Psoas muscle (tissue), 8 donors: Measurements from ENCODE around the gene RNF149. TPM values are rescaled to one million over a fixed set of nuclear protein-coding genes. Genes with fewer than 3 reads are reported as not detected.

Source experiments
- ATAC-seq, 4 donors: fragments of 200-7000 bp; cut with Tn5 transposase; one replicate each; pipeline ENCODE4 v1.9.1; 2020; ENCODE audit warnings: moderate library complexity in 3 of 4, mild to moderate bottlenecking in 2 of 4
- DNase-seq, 2 donors: peaks; one replicate each; pipeline ENCODE4 v3.0.0-alpha.2; 2020
- H3K27ac ChIP-seq: fragments of 200-600 bp; one replicate; pipeline ENCODE4 v1.8.0; 2022
- H3K27me3 ChIP-seq, 3 donors: fragments of 200-600 bp in 1 of 3; one replicate each; pipeline versions ENCODE4 v1.6.1 to v1.8.0; 2013 to 2022; ENCODE audit warnings: low read length in 2 of 3, mild to moderate bottlenecking in 2 of 3, moderate library complexity in 1 of 3; ENCODE audit not compliant: insufficient read depth in 3 of 3
- H3K36me3 ChIP-seq, 2 donors: fragments of 200-600 bp in 1 of 2; one replicate each; pipeline versions ENCODE4 v1.6.1 to v1.8.0; 2013 to 2022; ENCODE audit warnings: low read depth in 1 of 2, mild to moderate bottlenecking in 1 of 2, moderate library complexity in 1 of 2; ENCODE audit not compliant: insufficient read depth in 1 of 2
- H3K4me1 ChIP-seq: fragments of 200-600 bp; one replicate; pipeline ENCODE4 v1.8.0; 2022
- H3K4me3 ChIP-seq: fragments of 200-600 bp; one replicate; pipeline ENCODE4 v1.8.0; 2022; ENCODE audit warnings: mild to moderate bottlenecking
- H3K9me3 ChIP-seq: fragments of 200-600 bp; one replicate; pipeline ENCODE4 v1.8.0; 2022
- WGBS, 3 donors: extraction: QIAGEN DNeasy Blood & Tissue Kit; methylation state at CpG; one replicate each; pipeline versions ENCODE4 v1.1.6 to v1.1.7; 2013; 5-methylcytosine and 5-hydroxymethylcytosine counted together
- intact Hi-C, 2 donors: fragments of 100-400 bp; cut with DNase I; formaldehyde crosslinking; loops; one replicate each; pipeline versions ENCODE4 v1.11.0 to v1.14.2; 2022
- polyA plus RNA-seq, 3 donors: library from polyadenylated mRNA; stranded (reverse); fragments of 200-250 nt; gene quantifications; one replicate each; pipeline ENCODE4 v1.2.3, GENCODE V29; 2013
- total RNA-seq, 4 donors: library from RNA; stranded (reverse); fragmentation: NEBNext Ultra II Directional in 2 of 4; extraction: Animal tissue kit (Norgen Biotek cat#: 25700) in 2 of 4; gene quantifications; one replicate each; pipeline versions ENCODE4 v1.2.1 to v1.2.4, GENCODE V29; 2021 to 2023
- TF ChIP-seq, protein P1 (sequence below): fragments of 200-600 bp; IDR thresholded peaks from one replicate; pipeline ENCODE4 v1.8.0; 2022; ENCODE audit warnings: antibody characterized with exemption
- donor health status: healthy with polysubstance abuse.
- donor health status: DM: no; HTN: no; CAD: no; lungs with moderate emphysema.
- donor health status: Bipolar disorder and iron deficiency.
- donor health status: healthy.
- donor health status: DM: yes; HTN: yes; CAD: no.
- donor health status: DM: no; HTN: no; CAD: no.
- donor health status: DM: no; HTN: no; CAD: no.
- donor health status: DM: yes; HTN: yes; CAD: no.

RNF149 gene
- total and polyA plus RNA-seq, 7 donors = 10.7 to 23.7 (median 19.2) TPM

GRCh38 chr2:101348883-101349282 is 40.4 kb upstream of the RNF149 start:
- intact Hi-C loops = no loop called here

DNA sequence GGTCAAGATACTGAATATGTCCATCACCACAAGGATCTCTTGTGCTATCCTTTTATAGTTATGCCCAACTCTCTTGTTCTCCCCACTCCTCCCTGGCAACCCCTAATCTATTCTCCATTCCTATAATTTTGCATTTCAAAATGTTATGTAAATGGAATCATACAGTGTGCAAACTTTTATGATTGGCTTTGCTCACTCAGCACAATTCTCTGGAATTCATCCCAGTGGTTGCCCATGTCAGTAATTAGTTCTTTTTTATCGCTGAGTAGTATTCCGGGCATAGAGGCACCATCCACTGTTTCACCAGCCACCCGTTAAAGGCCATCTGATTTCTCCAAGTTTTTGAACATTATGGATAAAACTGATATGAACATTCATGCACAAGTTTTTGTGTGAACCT is 38.4 kb upstream of the RNF149 start:
- TF ChIP-seq, protein P1, sequence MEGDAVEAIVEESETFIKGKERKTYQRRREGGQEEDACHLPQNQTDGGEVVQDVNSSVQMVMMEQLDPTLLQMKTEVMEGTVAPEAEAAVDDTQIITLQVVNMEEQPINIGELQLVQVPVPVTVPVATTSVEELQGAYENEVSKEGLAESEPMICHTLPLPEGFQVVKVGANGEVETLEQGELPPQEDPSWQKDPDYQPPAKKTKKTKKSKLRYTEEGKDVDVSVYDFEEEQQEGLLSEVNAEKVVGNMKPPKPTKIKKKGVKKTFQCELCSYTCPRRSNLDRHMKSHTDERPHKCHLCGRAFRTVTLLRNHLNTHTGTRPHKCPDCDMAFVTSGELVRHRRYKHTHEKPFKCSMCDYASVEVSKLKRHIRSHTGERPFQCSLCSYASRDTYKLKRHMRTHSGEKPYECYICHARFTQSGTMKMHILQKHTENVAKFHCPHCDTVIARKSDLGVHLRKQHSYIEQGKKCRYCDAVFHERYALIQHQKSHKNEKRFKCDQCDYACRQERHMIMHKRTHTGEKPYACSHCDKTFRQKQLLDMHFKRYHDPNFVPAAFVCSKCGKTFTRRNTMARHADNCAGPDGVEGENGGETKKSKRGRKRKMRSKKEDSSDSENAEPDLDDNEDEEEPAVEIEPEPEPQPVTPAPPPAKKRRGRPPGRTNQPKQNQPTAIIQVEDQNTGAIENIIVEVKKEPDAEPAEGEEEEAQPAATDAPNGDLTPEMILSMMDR = no peak
- intact Hi-C loops = no loop called here
- H3K27me3 ChIP-seq = no peaks in the 10 kb centered on the region
- no peak for DNase-seq
- 97 to 99% (median 98%) methylated on average over 3 of the region's 3 CpGs for WGBS, 3 donors
- no peak for ATAC-seq
- H3K36me3 ChIP-seq = no peaks in the 10 kb centered on the region
- H3K4me1 ChIP-seq = no peaks in the 10 kb centered on the region
- H3K4me3 ChIP-seq = no peak overlapping the region
- H3K27ac ChIP-seq = no peak overlapping the region
- no peaks in the 10 kb centered on the region for H3K9me3 ChIP-seq

More at GRCh38 chr2:101348883-101349282, 40.4 kb upstream of the RNF149 start:
- DNase-seq (no peak), ATAC-seq (no peak)
- Histone ChIP-seq H3K4me1 (no peaks in the 10 kb centered on the region), H3K27ac (no peak overlapping the region), H3K4me3 (no peak overlapping the region), H3K27me3 (no peaks in the 10 kb centered on the region), H3K9me3 (no peaks in the 10 kb centered on the region), H3K36me3 (no peaks in the 10 kb centered on the region)
- TF ChIP-seq, protein P1 = no peak
- WGBS, 3 donors = 78 to 93% (median 83%) methylated on average over 1 of the region's 1 CpG

GRCh38 chr2:101344137-101344536 is 35.6 kb upstream of the RNF149 start:
- TF ChIP-seq, protein P1 = no peak
- Histone ChIP-seq H3K27ac (no peak overlapping the region), H3K27me3 (no peaks in the 10 kb centered on the region), H3K9me3 (no peaks in the 10 kb centered on the region), H3K36me3 (no peaks in the 10 kb centered on the region), H3K4me1 (no peaks in the 10 kb centered on the region), H3K4me3 (no peak overlapping the region)
- ATAC-seq (no peak), DNase-seq (no peak)
- intact Hi-C loops = loop anchor here in 1 of 2 donors (5.0 kb wide), 1 partner anchor 488 kb away; no protein-coding TSS in a partner anchor
- 64 to 68% (median 65%) methylated on average over 5 of the region's 5 CpGs for WGBS, 3 donors

- ATAC-seq (no peak), DNase-seq (no peak)
- Histone ChIP-seq H3K27me3 (no peaks in the 10 kb centered on the region), H3K4me1 (no peaks in the 10 kb centered on the region), H3K4me3 (no peak overlapping the region), H3K36me3 (no peaks in the 10 kb centered on the region), H3K27ac (no peak overlapping the region), H3K9me3 (no peaks in the 10 kb centered on the region)
- intact Hi-C loops = loop anchor here (2.0 to 5.0 kb wide), 2 partner anchors 490 kb away; no protein-coding TSS in a partner anchor
- TF ChIP-seq, protein P1 = no peak
- 84 to 85% (median 85%) methylated on average over 15 of the region's 15 CpGs for whole genome bisulfite sequencing, 3 donors
Measured at GRCh38 chr2:101342625-101343008, 34.1 kb upstream of the RNF149 start.
